NCI-H146 treated with DMSO at 0.1 percent for 48 hours (cell line): Measurements from ENCODE around the gene MCF2L2.

Experiments
- DNase-seq: peaks from one replicate; lab custom pipeline; 2025; ENCODE audit not compliant: unreplicated experiment; lab: John Stamatoyannopoulos, UW

Gene MCF2L2

DNA sequence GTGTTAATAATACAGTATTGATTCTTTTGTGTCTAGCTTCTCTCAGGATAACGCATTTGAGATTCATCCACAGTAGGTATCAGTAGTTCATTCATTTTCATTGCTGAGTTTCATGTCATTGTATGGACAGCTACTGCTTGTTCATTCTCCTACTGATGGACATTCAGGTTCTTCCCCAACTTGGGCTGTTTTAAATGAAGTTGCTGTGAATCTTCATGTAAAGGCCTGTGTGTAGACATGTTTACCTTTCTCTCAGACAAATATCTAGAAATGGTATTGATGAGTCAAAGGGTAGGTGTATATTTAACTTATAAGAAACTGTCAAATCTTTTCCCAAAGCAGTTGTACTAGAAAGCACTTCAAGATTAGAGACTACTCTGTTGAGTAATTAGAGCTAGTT, 26.7 kb downstream of the MCF2L2 start:
- DNase-seq = no peak

- no peak for DNase-seq
Measured at GRCh38 chr3:183400352-183400751, 28.1 kb downstream of the MCF2L2 start.

DNA sequence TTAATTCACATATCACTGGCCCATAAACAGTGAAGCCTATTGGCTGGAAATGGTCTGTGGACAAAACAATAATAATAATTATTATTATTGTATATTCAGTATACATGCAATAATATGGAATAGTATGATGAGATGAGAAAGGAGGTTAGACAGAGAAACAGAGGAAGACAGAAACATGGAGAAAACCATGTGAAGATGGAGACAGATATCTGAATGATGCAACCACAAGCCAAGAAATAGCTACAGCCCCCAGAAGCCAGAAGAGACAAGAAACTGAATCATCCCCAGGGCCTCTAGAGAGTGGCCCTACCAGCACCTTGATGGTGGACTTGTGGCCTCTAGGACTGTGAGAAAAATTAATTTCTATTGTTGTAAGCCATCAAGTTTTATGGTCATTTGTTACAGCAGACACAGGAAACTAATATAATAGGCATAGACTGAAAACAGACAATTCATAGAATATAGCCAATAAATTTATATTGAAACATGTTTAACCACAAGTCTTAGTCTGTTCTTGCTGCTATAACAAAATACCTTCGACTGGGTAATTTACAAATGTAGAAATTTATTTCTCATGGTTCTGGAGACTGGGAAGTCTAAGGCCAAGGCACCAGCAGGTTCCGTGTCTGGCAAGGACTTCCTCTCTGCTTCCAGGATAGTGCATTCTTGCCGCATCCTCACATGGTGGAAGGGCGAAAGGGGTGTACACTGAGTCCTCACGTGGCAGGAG, 31.6 kb downstream of the MCF2L2 start:
- no peak for DNase-seq

DNA sequence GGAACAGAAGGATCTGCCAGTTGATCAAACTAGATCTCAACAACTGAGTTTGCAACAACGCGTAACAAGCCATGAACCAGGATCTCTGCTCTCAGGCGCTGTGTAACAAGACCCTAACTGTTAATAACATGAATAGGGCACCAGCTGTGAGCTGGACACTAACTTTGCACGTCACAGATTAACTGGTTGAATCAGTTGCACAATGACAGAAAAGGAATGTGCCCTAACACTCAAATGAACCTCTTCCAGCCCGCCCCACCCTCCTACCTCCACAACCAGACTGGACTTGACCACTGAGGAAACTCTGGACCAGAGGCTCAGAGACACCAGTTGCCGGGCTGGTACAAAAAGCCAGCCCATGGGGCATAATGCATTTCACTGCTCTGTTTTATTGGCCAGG, 34.3 kb downstream of the MCF2L2 start:
- DNase-seq = no peak

GRCh38 chr3:183393625-183394024, 34.8 kb downstream of the MCF2L2 start:
- no peak for DNase-seq

- no peak for DNase-seq
Measured at GRCh38 chr3:183392186-183393034, 36.0 kb downstream of the MCF2L2 start.

GRCh38 chr3:183391460-183391859, 37.0 kb downstream of the MCF2L2 start:
- no peak for DNase-seq

- no peak for DNase-seq
Measured at GRCh38 chr3:183390844-183391243, 37.6 kb downstream of the MCF2L2 start.

- DNase-seq = no peak
Measured at GRCh38 chr3:183388213-183388895, 40.1 kb downstream of the MCF2L2 start.

DNA sequence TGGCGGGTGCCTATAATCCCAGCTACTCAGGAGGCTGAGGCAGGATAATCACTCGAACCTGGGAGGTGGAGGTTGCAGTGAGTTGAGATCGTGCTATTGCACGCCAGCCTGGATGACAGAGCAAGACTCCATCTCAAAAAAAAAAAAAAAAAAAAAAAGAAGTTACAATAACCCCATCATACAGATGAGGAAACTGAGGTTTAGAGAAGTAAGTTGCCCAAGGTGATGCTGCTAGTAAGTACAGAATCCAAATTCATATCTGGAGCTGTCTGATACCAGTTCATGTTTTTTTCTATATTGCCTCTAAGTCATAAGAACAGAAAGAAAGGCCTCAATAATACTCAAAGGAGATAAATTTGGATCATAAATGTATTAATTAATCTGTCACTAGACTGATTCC, 40.6 kb downstream of the MCF2L2 start:
- DNase-seq = no peak

DNA sequence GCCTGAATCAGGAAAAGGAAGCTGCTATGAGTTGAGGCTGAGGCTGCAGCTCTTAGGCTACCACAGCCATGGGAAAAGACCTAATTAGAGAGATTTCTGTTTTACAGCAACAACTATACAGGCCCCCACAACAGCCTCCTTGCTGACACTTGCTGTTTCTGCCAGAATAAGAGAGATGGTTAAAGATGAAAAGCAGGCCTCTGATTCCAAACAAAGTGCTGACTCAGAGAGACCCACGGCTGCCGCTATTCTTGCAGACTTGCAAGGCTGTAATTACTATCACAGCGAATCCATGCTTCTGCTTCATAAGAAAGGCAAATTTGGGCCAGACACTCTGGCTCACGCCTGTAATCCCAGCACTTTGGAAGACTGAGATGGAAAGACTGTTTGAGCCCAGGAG, 41.8 kb downstream of the MCF2L2 start:
- no peak for DNase-seq

DNA sequence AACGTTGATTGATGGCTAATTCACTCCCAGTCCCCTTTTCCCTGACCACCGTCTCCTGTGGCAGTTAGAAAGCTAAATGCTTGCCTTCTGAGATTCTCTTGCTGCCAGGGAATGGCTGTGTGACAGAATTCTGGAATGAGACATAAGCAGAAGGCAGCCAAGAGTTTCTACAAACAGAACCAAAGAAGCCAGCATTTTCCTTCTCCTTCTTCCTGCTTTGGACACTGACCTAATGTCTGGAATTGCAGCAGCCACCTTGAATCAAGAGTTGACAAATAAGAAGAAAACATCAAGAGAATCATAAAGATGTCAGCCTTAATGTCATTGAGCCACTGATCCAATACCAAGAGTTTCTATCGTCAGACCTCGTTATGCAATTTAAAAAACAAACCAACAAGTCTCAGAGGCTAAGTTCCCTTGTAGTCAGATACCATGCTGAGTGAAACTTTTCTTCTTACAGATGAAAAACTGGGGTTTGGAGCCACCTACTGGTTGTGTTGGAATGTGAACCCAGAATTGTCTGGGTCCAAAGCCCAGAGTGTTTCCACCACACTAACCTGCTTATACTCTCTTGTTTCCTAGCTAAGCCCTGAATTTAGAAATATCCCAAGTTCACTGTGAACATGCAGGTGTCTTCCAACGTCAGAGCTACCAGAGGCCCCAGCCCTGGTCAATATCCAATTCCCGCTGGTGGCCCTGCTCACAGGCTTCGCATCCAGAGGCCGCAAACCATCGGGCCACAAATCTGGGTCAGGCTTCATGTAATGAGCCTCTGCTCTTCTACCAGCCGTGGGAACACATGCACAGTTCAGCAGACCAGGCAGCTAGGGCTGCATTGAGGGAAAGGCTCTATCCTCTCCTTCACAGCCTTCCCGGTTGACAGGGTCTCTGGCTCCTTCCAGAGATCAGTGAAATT, 42.5 kb downstream of the MCF2L2 start:
- DNase-seq = peak; percentile 55

GRCh38 chr3:183381673-183382072, 46.7 kb downstream of the MCF2L2 start:
- no peak for DNase-seq

DNA sequence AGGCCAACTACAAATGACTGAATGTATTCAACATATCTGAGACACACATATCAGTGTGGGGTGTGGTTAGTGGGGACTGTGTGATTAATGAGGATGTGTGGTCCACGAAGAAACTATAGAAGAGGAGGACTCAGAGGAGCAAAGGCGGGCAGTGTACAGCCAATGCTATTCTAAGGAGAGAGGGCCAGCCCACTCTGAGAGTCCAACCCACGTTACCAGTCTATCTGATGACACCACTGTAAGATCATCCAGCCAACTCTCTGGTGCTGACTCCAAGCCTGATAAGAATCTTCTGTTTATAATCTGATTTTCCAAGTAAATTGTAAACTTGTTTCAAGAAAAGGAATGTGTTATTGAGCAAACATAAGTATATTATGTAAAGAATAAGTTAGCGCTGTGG, 47.2 kb downstream of the MCF2L2 start:
- DNase-seq = no peak

DNA sequence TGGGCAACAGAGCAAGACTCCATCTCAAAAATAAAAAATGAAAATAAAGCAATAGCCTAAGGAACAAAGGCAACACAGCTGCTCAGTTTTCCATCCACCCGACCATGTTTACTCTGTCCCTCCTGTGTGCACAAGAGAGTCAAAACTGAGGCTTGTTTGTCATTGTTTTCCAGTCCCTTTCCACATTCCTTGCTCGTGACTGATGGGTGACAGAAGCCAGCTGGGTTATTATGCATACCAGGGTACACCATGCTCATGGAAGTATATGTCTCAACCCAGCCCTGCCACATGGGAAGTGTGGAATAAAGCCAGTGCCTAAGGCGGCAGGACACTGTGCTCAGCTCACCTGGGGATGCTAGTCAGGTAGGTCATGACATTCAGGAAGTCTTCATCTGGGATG, 49.5 kb downstream of the MCF2L2 start:
- DNase-seq = peak; percentile 59

- no peak for DNase-seq
Measured at GRCh38 chr3:183378545-183378944, 49.9 kb downstream of the MCF2L2 start.

DNA sequence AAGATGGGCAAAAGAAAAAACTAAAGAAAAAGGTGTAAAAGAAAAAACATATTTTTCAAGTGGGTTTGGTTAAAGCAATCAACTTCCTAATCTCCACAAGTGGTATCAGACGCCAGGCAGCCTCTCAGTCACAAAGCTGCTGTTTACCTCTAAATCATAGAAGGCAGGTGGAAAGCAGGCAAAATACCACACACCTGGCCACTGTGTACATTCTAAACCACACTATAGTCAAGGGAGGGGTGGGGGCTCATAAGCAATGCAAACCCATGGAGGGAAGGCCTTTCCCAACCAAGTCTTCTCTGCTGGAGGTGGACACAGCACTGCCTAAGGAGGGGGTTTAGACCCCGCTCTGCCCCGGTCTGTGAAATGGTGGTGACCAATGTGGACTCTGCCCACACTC, 50.4 kb downstream of the MCF2L2 start:
- peak; percentile 99 for DNase-seq

GRCh38 chr3:183377307-183377959, 51.0 kb downstream of the MCF2L2 start:
- DNase-seq = peak; percentile 97

DNA sequence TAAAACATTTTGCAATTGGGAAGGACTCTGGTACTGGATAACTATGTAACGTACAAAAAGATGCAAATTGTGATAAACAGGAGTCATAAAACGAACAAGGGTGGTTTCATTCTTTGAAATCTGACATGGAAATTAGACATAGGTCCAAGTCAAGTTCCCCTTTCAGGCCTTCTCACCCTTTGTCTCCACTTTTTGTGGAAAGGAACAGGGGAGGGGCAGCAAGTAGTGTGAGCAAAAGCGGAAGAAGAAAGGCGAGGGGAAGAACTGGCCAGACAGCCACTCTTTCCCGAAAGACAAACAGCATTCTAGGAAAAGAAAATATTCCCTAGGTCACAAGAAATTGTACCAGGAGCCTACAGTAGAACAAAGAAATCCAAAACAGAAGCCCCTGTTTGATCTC, 52.6 kb downstream of the MCF2L2 start:
- no peak for DNase-seq

- DNase-seq = no peak
Measured at GRCh38 chr3:183375337-183375736, 53.1 kb downstream of the MCF2L2 start.
